Epithelial cell of proximal tubule (primary cell): ENCODE data around the gene MSH3. TPM values are rescaled to one million over a fixed set of nuclear protein-coding genes. Genes with fewer than 3 reads are reported as not detected.

ENCODE experiments used
- DNase-seq: peaks from one replicate; pipeline ENCODE4 v3.0.0-alpha.2; 2011; ENCODE audit warnings: low read depth
- H3K4me3 ChIP-seq: 2 replicates; pipeline ENCODE4 v1.5.1; 2011; ENCODE audit warnings: low read depth, mild to moderate bottlenecking, low read length
- CTCF ChIP-seq: conservative IDR thresholded peaks from 2 replicates; pipeline ENCODE4 v1.5.1; 2012; ENCODE audit warnings: low read depth, mild to moderate bottlenecking, low read length
- total RNA-seq: library from RNA; depleted of rRNA; stranded (reverse); fragments of >200 nt; gene quantifications from 2 replicates; pipeline ENCODE4 v1.2.3, GENCODE V29; 2015

Gene MSH3
- total RNA-seq, 1 donor from 2014 or later = 8.8 TPM

GRCh38 chr5:80798166-80798565 lies 143.7 kb downstream of the MSH3 start:
- H3K4me3 ChIP-seq = no peak overlapping the region
- no peak for TF ChIP-seq CTCF
- DNase-seq = no peak

GRCh38 chr5:80798633-80799032 lies 144.2 kb downstream of the MSH3 start:
- H3K4me3 ChIP-seq = no peak overlapping the region
- DNase-seq = no peak
- TF ChIP-seq CTCF = no peak

GRCh38 chr5:80799041-80799440 lies 144.6 kb downstream of the MSH3 start:
- no peak overlapping the region for H3K4me3 ChIP-seq
- no peak for TF ChIP-seq CTCF
- DNase-seq = no peak

GRCh38 chr5:80799573-80799972 lies 145.1 kb downstream of the MSH3 start:
- DNase-seq = no peak
- no peak for TF ChIP-seq CTCF
- H3K4me3 ChIP-seq = no peak overlapping the region

GRCh38 chr5:80804332-80804731 lies 149.9 kb downstream of the MSH3 start:
- DNase-seq = no peak
- TF ChIP-seq CTCF = no peak
- H3K4me3 ChIP-seq = no peak overlapping the region

GRCh38 chr5:80805038-80805437 lies 150.6 kb downstream of the MSH3 start:
- no peak for DNase-seq
- H3K4me3 ChIP-seq = no peak overlapping the region
- TF ChIP-seq CTCF = no peak

- DNase-seq = no peak
- no peak overlapping the region for H3K4me3 ChIP-seq
- no peak for TF ChIP-seq CTCF
Measured at GRCh38 chr5:80806929-80807328, 152.5 kb downstream of the MSH3 start.
